ENCODE results near the gene PDXDC1. TPM values are rescaled to one million over a fixed set of nuclear protein-coding genes. Genes with fewer than 3 reads are reported as not detected.
"Not testable (repeated sequence)": the region's sequence is repeated elsewhere in the genome, so short reads cannot be mapped to it uniquely, and the experiment has no call there.

The PDXDC1 gene
- 58.3 TPM for total RNA-seq

GRCh38 chr16:14974656-14975417 lies at the start of gene PDXDC1:
Gene PDXDC1, plus strand, starts transcription at chr16:14975026. Its CDS starts 174 bp downstream, at chr16:14975200.
- peak; percentile 88 to 90 for DNase-seq (ENCODE audit: low spot score in 2 of 2)
- not testable (repeated sequence) for FAIRE-seq

DNA sequence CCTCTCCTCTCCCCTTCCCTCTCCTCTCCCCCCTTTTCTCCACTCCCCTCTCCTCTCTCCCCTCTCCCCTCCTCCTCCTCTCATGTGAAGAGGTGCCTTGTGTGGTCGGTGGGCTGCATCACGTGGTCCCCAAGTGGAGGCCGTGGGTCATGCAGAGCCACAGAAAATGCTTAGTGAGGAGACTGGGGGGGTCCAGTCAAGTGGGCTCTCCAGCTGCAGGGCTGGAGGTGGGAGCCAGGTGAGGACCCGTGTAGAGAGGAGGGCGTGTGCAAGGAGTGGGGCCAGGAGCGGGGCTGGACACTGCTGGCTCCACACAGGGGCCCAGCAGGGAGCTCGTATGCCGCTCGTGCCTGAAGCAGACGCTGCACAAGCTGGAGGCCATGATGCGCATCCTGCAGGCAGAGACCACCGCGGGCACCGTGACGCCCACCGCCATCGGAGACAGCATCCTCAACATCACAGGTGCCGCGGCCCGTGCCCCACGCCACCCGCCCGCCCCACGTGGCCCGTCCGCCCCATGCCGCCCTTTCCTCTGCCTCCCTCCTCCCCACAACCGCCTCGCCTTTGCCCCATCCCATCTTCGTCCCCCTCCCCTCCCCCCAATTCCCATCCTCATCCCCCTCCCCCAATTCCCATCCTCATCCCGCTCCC lies 46.6 kb upstream of the PDXDC1 start:
- not testable (repeated sequence) for FAIRE-seq
- DNase-seq (ENCODE audit: low spot score in 2 of 2) = peak in 1 of 2 donors; percentile 29

GRCh38 chr16:14929176-14929575 lies 45.6 kb upstream of the PDXDC1 start:
- DNase-seq (ENCODE audit: low spot score in 2 of 2); FAIRE-seq: not testable (repeated sequence)

DNA sequence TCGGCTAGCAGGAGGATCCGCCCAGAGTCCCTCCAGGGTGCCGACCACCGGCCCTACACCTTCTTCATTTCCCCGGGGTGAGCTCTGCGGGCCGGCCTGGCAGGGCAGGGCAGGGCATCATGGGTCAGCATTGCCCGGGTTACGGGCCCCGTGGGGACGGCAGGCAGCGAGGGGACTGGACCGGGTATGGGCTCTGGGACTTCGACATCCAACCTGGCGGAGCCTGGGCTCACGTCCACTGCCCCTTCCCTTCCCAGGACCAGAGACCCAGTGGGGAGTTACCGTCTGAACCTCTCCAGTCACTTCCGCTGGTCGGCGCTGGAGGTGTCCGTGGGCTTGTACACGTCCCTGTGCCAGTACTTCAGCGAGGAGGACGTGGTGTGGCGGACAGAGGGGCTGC lies 44.6 kb upstream of the PDXDC1 start:
- FAIRE-seq; DNase-seq (ENCODE audit: low spot score in 2 of 2): not testable (repeated sequence)

GRCh38 chr16:14930971-14931370 lies 43.9 kb upstream of the PDXDC1 start:
- FAIRE-seq; DNase-seq (ENCODE audit: low spot score in 2 of 2): not testable (repeated sequence)

DNA sequence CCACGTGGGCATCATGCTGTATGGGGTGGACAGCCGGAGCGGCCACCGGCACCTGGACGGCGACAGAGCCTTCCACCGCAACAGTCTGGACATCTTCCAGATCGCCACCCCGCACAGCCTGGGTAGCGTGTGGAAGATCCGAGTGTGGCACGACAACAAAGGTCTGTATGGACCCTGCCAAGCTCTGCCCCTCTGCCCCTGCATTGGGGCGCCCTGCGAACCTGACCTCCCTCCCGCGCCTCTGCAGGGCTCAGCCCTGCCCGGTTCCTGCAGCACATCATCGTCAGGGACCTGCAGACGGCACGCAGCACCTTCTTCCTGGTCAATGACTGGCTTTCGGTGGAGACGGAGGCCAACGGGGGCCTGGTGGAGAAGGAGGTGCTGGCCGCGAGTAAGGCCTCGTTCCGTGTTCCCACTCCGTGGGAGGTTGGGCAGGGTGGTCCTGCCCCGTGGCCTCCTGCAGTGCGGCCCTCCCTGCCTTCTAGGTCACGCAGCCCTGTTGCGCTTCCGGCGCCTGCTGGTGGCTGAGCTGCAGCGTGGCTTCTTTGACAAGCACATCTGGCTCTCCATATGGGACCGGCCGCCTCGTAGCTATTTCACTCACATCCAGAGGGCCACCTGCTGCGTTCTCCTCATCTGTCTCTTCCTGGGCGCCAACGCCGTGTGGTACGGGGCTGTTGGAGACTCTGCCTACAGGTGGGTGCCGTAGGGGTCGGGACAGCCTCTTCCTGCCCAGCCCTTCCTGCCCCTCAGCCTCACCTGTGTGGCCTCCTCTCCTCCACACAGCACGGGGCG lies 42.0 kb upstream of the PDXDC1 start:
- not testable (repeated sequence) for FAIRE-seq

DNA sequence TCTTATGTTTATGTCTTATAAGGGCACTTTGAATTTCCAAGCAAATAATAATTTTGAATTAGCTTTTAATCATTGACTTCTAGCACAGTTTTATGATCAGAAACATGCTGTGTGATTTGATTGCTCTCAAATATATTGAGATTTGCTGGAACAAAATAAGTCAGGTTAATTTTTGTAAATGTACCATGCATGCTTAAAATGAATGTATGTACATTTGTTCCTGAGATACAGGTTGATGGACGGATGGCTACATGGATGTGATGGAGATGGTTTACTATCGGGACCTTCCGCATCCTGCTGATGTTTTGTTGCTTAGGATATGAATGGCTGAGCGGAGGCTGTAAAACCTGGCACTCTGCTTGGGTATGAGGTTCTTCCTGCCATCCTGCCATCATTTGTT lies 37.7 kb upstream of the PDXDC1 start, which contains the start of gene NPIPA1:
NPIPA1 (plus strand) TSS at position 301 of the 400 bp plus-strand sequence; CDS start at position 301, 0 bp downstream.
- FAIRE-seq; DNase-seq (ENCODE audit: low spot score in 2 of 2): not testable (repeated sequence)

More for the DNA sequence above, 42.0 kb upstream of the PDXDC1 start:
- DNase-seq (ENCODE audit: low spot score in 2 of 2) = not testable (repeated sequence)

- FAIRE-seq; DNase-seq (ENCODE audit: low spot score in 2 of 2): not testable (repeated sequence)
Observed at GRCh38 chr16:14937994-14938393, 36.8 kb upstream of the PDXDC1 start.

GRCh38 chr16:14942686-14943085 lies 32.1 kb upstream of the PDXDC1 start:
- not testable (repeated sequence) for DNase-seq (ENCODE audit: low spot score in 2 of 2); FAIRE-seq

DNA sequence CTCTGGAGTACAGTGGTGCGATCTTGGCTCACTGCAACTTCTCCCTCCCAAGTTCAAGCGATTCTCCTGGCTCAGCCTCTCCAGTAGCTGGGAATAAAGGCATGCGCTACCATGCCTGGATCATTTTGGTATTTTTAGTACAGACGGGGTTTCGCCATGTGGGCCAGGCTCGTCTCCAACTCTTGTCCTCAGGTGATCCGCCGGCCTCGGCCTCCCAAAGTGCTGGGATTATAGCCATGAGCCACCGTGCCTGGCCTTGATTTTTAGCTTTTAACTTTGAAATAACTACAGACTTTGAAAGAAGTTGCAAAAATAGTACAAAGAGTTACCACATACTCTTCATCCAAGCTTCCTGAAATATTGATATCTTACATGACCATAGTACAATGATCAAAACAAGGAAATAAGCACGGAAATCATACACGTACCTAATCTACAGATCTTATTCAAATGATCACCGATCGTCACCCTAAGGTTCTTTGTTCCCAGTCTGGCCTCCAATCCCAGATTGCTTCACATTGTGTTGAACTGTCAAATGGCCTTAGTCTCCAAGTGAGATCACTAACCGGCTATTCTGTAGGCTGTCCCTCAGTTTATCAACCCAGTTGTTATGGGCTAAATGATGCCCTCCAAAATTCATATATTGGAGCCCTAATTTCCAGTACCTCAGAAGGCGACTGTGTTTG lies 19.1 kb upstream of the PDXDC1 start:
- FAIRE-seq (no peak), DNase-seq (ENCODE audit: low spot score in 2 of 2) (no peak)

DNA sequence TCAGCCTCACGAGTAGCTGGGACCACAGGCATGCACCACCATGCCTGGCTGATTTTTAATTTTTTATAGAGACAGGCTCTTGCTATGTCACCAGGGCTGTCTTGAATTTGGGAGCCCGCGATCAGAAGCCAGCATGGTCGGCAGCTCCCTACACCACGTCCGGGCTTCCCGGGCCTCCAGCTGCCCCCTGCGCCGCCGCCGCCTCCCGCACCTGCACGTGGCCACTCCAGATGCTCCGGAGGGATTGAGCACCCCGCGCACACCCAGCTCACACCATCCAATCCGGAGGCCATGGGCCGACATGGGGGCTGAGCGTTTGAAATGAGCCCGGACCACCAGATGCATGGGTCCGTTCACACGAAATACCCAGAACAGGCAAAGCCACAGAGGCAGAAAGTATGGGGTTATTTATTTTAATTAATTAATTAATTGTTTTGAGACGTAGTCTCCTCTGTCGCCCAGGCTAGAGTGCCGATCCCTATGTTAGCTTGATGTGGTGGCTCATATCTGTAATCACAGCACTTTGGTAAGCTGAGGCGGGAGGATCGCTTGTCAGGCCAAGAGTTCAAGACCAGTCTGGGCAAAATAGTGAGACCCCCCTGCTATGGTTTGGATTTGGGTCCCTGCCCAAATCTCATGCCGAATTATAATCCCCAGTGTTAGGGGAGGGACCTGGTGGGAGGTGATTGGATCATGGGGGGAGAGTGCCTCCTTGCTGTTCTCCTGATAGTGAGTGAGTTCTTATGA lies 17.1 kb upstream of the PDXDC1 start:
- no peak for DNase-seq (ENCODE audit: low spot score in 2 of 2)
- FAIRE-seq = no peak

- no peak for FAIRE-seq
- DNase-seq (ENCODE audit: low spot score in 2 of 2) = no peak
Observed at GRCh38 chr16:14958323-14958600, 16.6 kb upstream of the PDXDC1 start.

DNA sequence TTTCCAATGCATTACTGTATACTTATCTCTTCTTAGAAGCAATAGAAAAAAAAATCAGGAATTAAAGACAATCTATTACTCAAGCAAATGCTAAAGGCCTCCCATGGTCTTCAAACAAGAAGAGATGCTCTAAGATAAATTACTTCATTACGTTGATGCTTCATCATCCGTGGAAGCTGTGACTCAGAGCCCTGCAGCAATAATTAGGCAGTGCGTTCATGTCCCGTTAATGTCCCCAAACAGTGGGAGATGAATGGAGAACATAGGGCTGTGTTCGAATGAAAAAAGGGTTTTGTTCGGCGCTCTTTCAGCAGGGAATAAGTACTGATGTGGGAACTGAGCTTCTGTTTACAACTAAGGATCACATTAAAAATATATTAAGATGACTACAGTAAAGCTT lies 15.9 kb upstream of the PDXDC1 start:
- DNase-seq (ENCODE audit: low spot score in 2 of 2) (no peak), FAIRE-seq (no peak)

DNA sequence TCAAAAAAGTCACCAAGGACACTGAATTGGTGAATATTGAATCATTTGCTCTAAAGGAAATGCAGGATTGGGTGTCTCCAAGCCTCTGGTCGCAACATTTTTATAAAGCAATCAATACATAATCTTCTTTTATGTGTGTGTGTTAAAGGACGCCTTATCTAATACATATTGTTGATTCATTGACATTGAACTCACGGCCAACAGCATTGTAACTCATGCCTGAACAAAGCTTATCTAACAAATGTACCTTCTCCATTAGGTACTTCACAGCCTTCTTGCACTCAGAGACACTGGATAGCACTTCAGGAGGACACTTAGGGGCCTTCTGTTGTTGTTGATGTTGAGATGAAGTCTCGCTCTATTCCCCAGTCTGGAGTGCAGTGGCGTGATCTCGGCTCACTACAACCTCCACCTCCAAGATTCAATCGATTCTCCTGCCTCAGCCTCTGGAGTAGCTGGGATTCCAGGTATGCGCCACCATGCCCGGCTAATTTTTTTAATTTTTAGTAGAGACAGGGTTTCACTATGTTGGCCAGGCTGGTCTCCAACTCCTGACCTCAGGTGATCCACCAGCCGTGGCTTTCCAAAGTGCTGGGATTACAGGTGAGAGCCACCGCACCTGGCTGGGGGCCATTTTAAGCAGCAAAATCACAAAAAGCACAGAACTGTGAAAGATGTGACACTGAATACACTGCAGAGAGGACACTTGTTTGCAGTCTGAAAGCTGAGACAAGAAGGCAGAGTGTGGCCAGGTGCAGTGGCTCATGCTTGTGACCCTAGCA lies 13.2 kb upstream of the PDXDC1 start:
- no peak for DNase-seq (ENCODE audit: low spot score in 2 of 2)
- FAIRE-seq = no peak

DNA sequence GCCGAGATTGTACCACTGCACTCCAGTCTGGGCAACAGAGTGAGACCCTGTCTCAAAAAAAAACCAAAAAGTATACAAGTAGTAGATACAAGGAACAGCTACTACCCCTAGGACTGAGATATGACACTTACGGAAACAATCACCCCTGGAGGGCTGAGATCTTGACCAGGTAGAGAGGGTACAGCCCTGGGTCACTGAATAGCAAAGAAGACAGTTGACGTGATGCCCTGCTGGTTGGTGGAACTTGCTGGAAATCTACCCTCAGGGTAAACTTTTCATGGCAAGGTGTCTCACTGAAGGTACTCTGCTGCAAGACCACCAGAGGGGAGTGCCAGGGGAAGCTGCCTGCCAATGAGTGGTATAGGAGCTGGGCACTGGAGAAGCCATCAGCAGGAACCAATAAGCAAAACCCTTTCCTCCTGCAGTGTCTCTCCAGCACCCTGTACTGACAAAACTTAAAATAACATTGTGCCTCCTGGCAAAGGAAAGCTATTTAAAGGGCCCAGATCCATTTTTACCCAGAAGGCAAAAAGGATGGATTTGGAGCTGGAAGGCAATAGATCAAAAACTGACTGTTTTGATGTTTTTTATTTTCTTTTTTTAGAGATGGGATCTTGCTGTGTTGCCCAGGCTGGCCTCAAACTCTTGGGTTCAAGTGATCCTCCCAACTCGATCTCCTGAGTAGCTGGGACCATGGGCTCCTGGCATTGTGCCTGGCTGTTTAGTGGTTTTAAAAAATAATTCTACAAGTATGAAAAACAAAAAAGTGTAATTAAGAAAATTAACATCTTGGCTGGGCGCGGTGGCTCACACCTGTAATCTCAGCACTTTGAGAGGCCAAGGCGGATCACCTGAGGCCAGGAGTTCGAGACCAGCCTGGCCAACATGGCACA lies 11.3 kb upstream of the PDXDC1 start:
- no peak for FAIRE-seq
- DNase-seq (ENCODE audit: low spot score in 2 of 2) = no peak

DNA sequence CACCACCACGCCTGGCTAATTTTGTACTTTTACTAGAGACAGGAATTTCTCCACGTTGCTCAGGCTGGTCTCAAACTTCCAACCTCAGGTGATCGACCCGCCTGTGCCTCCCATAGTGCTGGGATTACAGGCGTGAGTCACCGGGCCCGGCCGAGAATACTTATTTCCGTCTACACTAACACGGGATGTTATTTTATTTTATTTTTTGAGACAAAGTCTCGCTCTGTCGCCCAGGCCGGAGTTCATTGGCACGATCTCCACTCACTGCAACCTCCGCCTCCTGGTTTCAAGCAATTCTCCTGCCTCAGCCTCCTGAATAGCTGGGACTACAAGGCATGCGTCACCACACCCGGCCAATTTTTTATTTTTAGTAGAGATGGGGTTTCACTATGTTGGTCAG lies 9.5 kb upstream of the PDXDC1 start:
- DNase-seq (ENCODE audit: low spot score in 2 of 2) = no peak
- FAIRE-seq = no peak

DNA sequence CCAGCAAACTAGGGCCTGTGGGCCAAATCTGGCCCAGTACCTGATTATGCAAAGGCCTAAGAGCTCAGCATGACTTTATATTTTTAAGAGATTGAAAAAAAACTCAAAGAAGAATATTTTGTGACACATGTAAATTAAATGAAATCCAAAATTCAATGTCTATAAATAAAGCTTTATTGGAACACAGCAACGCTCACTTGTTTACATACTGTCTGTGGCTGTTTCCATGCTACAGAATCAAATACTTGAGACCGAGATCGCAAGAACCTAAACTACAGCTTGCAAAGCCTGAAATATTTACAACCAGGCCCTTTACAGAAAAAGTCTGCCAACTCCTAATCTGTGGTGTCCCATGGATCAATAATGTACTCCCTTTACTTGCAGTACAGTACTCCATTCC lies 5.0 kb upstream of the PDXDC1 start:
- DNase-seq (ENCODE audit: low spot score in 2 of 2); FAIRE-seq: not testable (repeated sequence)
